HUDEP-2 (cell line): ENCODE data around the gene DNASE1L2.
"Not testable (repeated sequence)": the region's sequence is repeated elsewhere in the genome, so short reads cannot be mapped to it uniquely, and the experiment has no call there.

Experiments used
- DNase-seq, 76 experiments: peaks; one replicate each; lab custom pipeline; 2025; ENCODE audit not compliant: unreplicated experiment in 76 of 76; lab: John Stamatoyannopoulos, UW

DNASE1L2 gene

GRCh38 chr16:2237493-2238149 is 1.4 kb downstream of the DNASE1L2 start:
- no peak for DNase-seq

- DNase-seq: no peak
These were observed 2.0 kb downstream of the DNASE1L2 start for GRCh38 chr16:2238150-2238837.

- DNase-seq: peak in 1 of 76 experiments; percentile 17
These were observed 2.8 kb downstream of the DNASE1L2 start for GRCh38 chr16:2238838-2239675.

- not testable (repeated sequence) for DNase-seq
These were observed 4.1 kb downstream of the DNASE1L2 start for GRCh38 chr16:2240331-2240730.

- no peak for DNase-seq
These were observed 6.4 kb downstream of the DNASE1L2 start for GRCh38 chr16:2242598-2242997.

GRCh38 chr16:2243031-2243528 is 6.8 kb downstream of the DNASE1L2 start:
- peak in 5 of 76 experiments; percentile 7 to 18 (median 12) for DNase-seq

- DNase-seq: no peak
These were observed 7.5 kb downstream of the DNASE1L2 start for GRCh38 chr16:2243781-2244180.

GRCh38 chr16:2244301-2244700 is 8.1 kb downstream of the DNASE1L2 start:
- DNase-seq: peak in 17 of 76 experiments; percentile 11 to 60 (median 38)

GRCh38 chr16:2244926-2245795 is 8.9 kb downstream of the DNASE1L2 start:
- no peak for DNase-seq

GRCh38 chr16:2246301-2246885 is 10.1 kb downstream of the DNASE1L2 start:
- DNase-seq: no peak

- DNase-seq: peak in 21 of 76 experiments; percentile 7 to 58 (median 33)
These were observed 14.5 kb downstream of the DNASE1L2 start for GRCh38 chr16:2250652-2251295.

GRCh38 chr16:2251296-2252111 is 15.3 kb downstream of the DNASE1L2 start, which contains the start of gene ECI1:
Gene ECI1, minus strand, starts transcription at chr16:2251587. Its CDS starts 21 bp downstream, at chr16:2251566.
- DNase-seq: peak in 74 of 76 experiments; percentile 63 to 97 (median 94)

GRCh38 chr16:2252806-2253148 is 16.5 kb downstream of the DNASE1L2 start:
- DNase-seq: no peak

- no peak for DNase-seq
These were observed 17.0 kb downstream of the DNASE1L2 start for GRCh38 chr16:2253293-2253692.

GRCh38 chr16:2256531-2257140 is 20.4 kb downstream of the DNASE1L2 start:
- DNase-seq: no peak

- DNase-seq: no peak
These were observed 21.5 kb downstream of the DNASE1L2 start for GRCh38 chr16:2257726-2258125.

GRCh38 chr16:2258530-2258929 is 22.3 kb downstream of the DNASE1L2 start:
- not testable (repeated sequence) for DNase-seq

GRCh38 chr16:2260250-2260649 is 24.0 kb downstream of the DNASE1L2 start:
- DNase-seq: no peak
